PC-9 (cell line): ENCODE data around the gene RNF19B. TPM values are rescaled to one million over a fixed set of nuclear protein-coding genes. Genes with fewer than 3 reads are reported as not detected.
A peak's percentile ranks its signal among the peaks of the same experiment; 100 is the strongest.

Experiments
- BruUV-seq: library from RNA; stranded (reverse); fragments of 400-500 nt; replicated peaks from 2 replicates; lab custom pipeline; 2021; lab: Mats Ljungman, UMichigan
- CTCF ChIA-PET: fragments of 300-600 bp; sonication (Branson Sonifier 250); formaldehyde crosslinking; loops from one replicate; lab custom pipeline; 2022; ENCODE audit warnings: antibody characterized with exemption; lab: Charles Lee
- POLR2A ChIA-PET: fragments of 300-600 bp; sonication (Branson Sonifier 250); formaldehyde crosslinking; loops from one replicate; lab custom pipeline; 2022; ENCODE audit warnings: antibody characterized with exemption; ENCODE audit not compliant: unreplicated experiment; lab: Charles Lee
- DNase-seq, 2 experiments: peaks; one replicate each; pipeline versions ENCODE4 v3.0.0 to v3.0.0-alpha.2; 2015 to 2022; ENCODE audit warnings: mixed read lengths in 1 of 2
- H2AFZ ChIP-seq: fragments of 200-600 bp; sonication (generic); 2 replicates; pipeline ENCODE4 v1.8.1; 2017; ENCODE audit warnings: antibody characterized with exemption
- H3F3A ChIP-seq: fragments of 200-600 bp; sonication (generic); 2 replicates; pipeline ENCODE4 v1.8.1; 2017; ENCODE audit warnings: antibody characterized with exemption, mild to moderate bottlenecking, low read depth; ENCODE audit not compliant: insufficient read depth
- H3K27ac ChIP-seq: fragments of 200-600 bp; sonication (generic); 2 replicates; pipeline ENCODE4 v1.6.1; 2016; ENCODE audit warnings: mixed run types
- H3K27me3 ChIP-seq: fragments of 200-600 bp; sonication (generic); 2 replicates; pipeline ENCODE4 v1.6.1; 2016; ENCODE audit warnings: low read depth, mixed run types; ENCODE audit not compliant: insufficient read depth
- H3K36me3 ChIP-seq: fragments of 200-600 bp; sonication (generic); 2 replicates; pipeline ENCODE4 v1.6.1; 2016; ENCODE audit warnings: low read depth, mixed run types
- H3K4me1 ChIP-seq: fragments of 200-600 bp; sonication (generic); replicated peaks from 2 replicates; pipeline ENCODE4 v1.6.1; 2016; ENCODE audit warnings: mixed run types; ENCODE audit not compliant: insufficient read depth
- H3K4me2 ChIP-seq: fragments of 200-600 bp; sonication (generic); 2 replicates; pipeline ENCODE4 v1.6.1; 2017; ENCODE audit warnings: mixed run types
- H3K4me3 ChIP-seq: fragments of 200-600 bp; sonication (generic); 2 replicates; pipeline ENCODE4 v1.6.1; 2016; ENCODE audit warnings: mixed run types
- H3K79me2 ChIP-seq: fragments of 200-600 bp; sonication (generic); 2 replicates; pipeline ENCODE4 v1.6.1; 2017; ENCODE audit warnings: low read depth, mixed run types
- H3K9me2 ChIP-seq: fragments of 200-600 bp; sonication (generic); 2 replicates; pipeline ENCODE4 v1.8.1; 2017; ENCODE audit warnings: mild to moderate bottlenecking; ENCODE audit not compliant: insufficient read depth
- H3K9me3 ChIP-seq: fragments of 200-600 bp; sonication (generic); 2 replicates; pipeline ENCODE4 v1.8.1; 2016; ENCODE audit warnings: low read depth; ENCODE audit not compliant: insufficient read depth
- H4K20me1 ChIP-seq: fragments of 200-600 bp; sonication (generic); 2 replicates; pipeline ENCODE4 v1.8.1; 2017; ENCODE audit not compliant: insufficient read depth
- EZH2 ChIP-seq: fragments of 200-600 bp; sonication (generic); IDR thresholded peaks from 2 replicates; pipeline ENCODE4 v1.8.0; 2017; ENCODE audit warnings: antibody characterized with exemption, low read depth
- intact Hi-C: fragments of 100-400 bp; cut with micrococcal nuclease; formaldehyde crosslinking; loops from one replicate; pipeline ENCODE4 v1.10.0; 2022; ENCODE audit not compliant: unreplicated experiment
- total RNA-seq: library from RNA; stranded (reverse); gene quantifications from 2 replicates; pipeline ENCODE4 v1.2.3, GENCODE V29; 2021
- TF ChIP-seq, protein P1 (sequence below): fragments of 200-600 bp; sonication (generic); conservative IDR thresholded peaks from 2 replicates; pipeline ENCODE4 v1.6.1; 2017; ENCODE audit warnings: mixed run types, antibody characterized with exemption, mild to moderate bottlenecking, moderate library complexity

Gene RNF19B
- total RNA-seq, 1 experiment from 2014 or later, result 25.4 TPM

GRCh38 chr1:33010932-33011731, 46.5 kb upstream of the RNF19B start:
- CTCF ChIA-PET, result no interaction called here
- H4K20me1 ChIP-seq, result peaks cover 10% of the 10 kb centered on the region
- no peaks in the 10 kb centered on the region for H3K9me2 ChIP-seq
- BruUV-seq, result no TSS peak
- no peak overlapping the region for H3K4me2 ChIP-seq
- H3K9me3 ChIP-seq, result no peaks in the 10 kb centered on the region
- H3K4me1 ChIP-seq, result peaks cover 87% of the 10 kb centered on the region
- POLR2A ChIA-PET, result no interaction called here
- H3F3A ChIP-seq, result peaks cover 64% of the 10 kb centered on the region
- peaks cover 37% of the 10 kb centered on the region for H3K36me3 ChIP-seq
- no peak for DNase-seq
- TF ChIP-seq, protein P1, sequence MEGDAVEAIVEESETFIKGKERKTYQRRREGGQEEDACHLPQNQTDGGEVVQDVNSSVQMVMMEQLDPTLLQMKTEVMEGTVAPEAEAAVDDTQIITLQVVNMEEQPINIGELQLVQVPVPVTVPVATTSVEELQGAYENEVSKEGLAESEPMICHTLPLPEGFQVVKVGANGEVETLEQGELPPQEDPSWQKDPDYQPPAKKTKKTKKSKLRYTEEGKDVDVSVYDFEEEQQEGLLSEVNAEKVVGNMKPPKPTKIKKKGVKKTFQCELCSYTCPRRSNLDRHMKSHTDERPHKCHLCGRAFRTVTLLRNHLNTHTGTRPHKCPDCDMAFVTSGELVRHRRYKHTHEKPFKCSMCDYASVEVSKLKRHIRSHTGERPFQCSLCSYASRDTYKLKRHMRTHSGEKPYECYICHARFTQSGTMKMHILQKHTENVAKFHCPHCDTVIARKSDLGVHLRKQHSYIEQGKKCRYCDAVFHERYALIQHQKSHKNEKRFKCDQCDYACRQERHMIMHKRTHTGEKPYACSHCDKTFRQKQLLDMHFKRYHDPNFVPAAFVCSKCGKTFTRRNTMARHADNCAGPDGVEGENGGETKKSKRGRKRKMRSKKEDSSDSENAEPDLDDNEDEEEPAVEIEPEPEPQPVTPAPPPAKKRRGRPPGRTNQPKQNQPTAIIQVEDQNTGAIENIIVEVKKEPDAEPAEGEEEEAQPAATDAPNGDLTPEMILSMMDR, result no peak
- no peak for TF ChIP-seq EZH2
- intact Hi-C loops, result no loop called here
- H2AFZ ChIP-seq, result no peak overlapping the region
- no peaks in the 10 kb centered on the region for H3K27me3 ChIP-seq
- peaks cover 9% of the 10 kb centered on the region; the same call in 1 of the 2 replicates for H3K79me2 ChIP-seq
- 0 out of 2 replicates have a peak overlapping the region, but pooled peaks have one; percentile 5 for H3K27ac ChIP-seq
- no peak overlapping the region for H3K4me3 ChIP-seq

DNA sequence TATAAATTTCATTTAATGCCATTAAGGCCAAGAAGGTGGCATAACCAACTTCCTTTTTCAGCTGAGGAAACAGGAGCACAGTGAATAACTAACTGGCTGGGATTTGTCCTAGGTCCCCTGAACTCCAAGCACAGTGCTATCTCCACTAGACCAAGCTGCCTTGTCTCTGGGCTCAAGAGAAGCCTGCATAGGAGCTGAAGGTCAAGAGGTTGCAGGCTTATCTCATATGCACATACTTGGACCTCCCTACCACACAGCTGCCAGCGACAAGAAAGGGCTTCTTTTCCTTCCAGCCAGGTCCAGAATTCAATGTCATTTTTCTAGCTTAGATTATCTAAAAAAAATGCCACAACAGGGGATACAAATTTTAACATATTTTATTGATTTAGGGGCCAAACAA, 45.0 kb upstream of the RNF19B start:
- peaks cover 72% of the 10 kb centered on the region for H3K4me1 ChIP-seq
- H3K9me2 ChIP-seq, result no peaks in the 10 kb centered on the region
- H3K27me3 ChIP-seq, result no peaks in the 10 kb centered on the region
- H3F3A ChIP-seq, result peaks cover 67% of the 10 kb centered on the region
- no peak overlapping the region for H2AFZ ChIP-seq
- no peaks in the 10 kb centered on the region for H3K9me3 ChIP-seq
- peaks cover 37% of the 10 kb centered on the region for H3K36me3 ChIP-seq
- no TSS peak for BruUV-seq
- CTCF ChIA-PET, result interaction anchor here (1.3 kb wide), 1 partner anchor 40 kb away, joined by 4 read pairs; no protein-coding TSS in a partner anchor
- intact Hi-C loops, result loop anchor here (2.0 to 10.0 kb wide), 2 partner anchors 41 to 195 kb away; partner anchors contain the start of genes S100PBP and YARS1
- peaks cover 4% of the 10 kb centered on the region; the same call in 1 of the 2 replicates for H4K20me1 ChIP-seq
- TF ChIP-seq, protein P1, result no peak
- no peak for TF ChIP-seq EZH2
- H3K27ac ChIP-seq, result peak overlapping the region; percentile 71
- POLR2A ChIA-PET, result no interaction called here
- DNase-seq, result no peak
- H3K4me3 ChIP-seq, result no peak overlapping the region
- H3K79me2 ChIP-seq, result peaks cover 19% of the 10 kb centered on the region; the same call in 1 of the 2 replicates
- peak overlapping the region; percentile 28 for H3K4me2 ChIP-seq

GRCh38 chr1:33008051-33008914, 43.7 kb upstream of the RNF19B start:
- peaks cover 33% of the 10 kb centered on the region for H3K36me3 ChIP-seq
- H3K4me1 ChIP-seq, result peaks cover 60% of the 10 kb centered on the region
- no TSS peak for BruUV-seq
- no peaks in the 10 kb centered on the region for H3K27me3 ChIP-seq
- intact Hi-C loops, result loop anchor here (2.0 to 10.0 kb wide), 2 partner anchors 39 to 193 kb away; partner anchors contain the start of genes S100PBP and YARS1
- ChIA-PET POLR2A (interaction anchor here (0.7 to 1.0 kb wide), 2 partner anchors 16 to 55 kb away, joined by 3 to 7 read pairs; no protein-coding TSS in a partner anchor), CTCF (interaction anchor here (0.6 to 1.0 kb wide), 2 partner anchors 46 to 47 kb away, joined by 4 read pairs; no protein-coding TSS in a partner anchor)
- peaks cover 57% of the 10 kb centered on the region for H3F3A ChIP-seq
- H3K79me2 ChIP-seq, result peaks cover 19% of the 10 kb centered on the region; the same call in 1 of the 2 replicates
- peak overlapping the region; percentile 71 for H3K27ac ChIP-seq
- no peak for TF ChIP-seq EZH2
- TF ChIP-seq, protein P1, result no peak
- H2AFZ ChIP-seq, result no peak overlapping the region
- no peaks in the 10 kb centered on the region for H3K9me3 ChIP-seq
- H3K4me3 ChIP-seq, result no peak overlapping the region
- peaks cover 4% of the 10 kb centered on the region; the same call in 1 of the 2 replicates for H4K20me1 ChIP-seq
- H3K4me2 ChIP-seq, result peak overlapping the region; percentile 39
- no peaks in the 10 kb centered on the region for H3K9me2 ChIP-seq
- DNase-seq, result peak; percentile 55 to 99
